IMR-90 (cell line): ENCODE measurements around the gene AHCTF1. TPM values are rescaled to one million over a fixed set of nuclear protein-coding genes. Genes with fewer than 3 reads are reported as not detected.

Experiments
- ATAC-seq: fragments of 200-7000 bp; cut with Tn5 transposase; 2 replicates; pipeline ENCODE4 v1.9.1; 2020; ENCODE audit warnings: low read depth, mild to moderate bottlenecking, moderate library complexity
- BruUV-seq: library from RNA; stranded (reverse); fragments of 400-500 nt; replicated peaks from 2 replicates; lab custom pipeline; 2021; lab: Mats Ljungman, UMichigan
- CTCF ChIA-PET: fragments of 300-600 bp; formaldehyde crosslinking; extraction: SDS; loops from one replicate; lab custom pipeline; 2021; ENCODE audit warnings: antibody characterized with exemption; lab: Yijun Ruan, JAX
- POLR2A ChIA-PET: fragments of 300-600 bp; sonication (Branson Sonifier 250); formaldehyde crosslinking; loops from one replicate; lab custom pipeline; 2022; ENCODE audit warnings: antibody characterized with exemption; ENCODE audit not compliant: unreplicated experiment; lab: Charles Lee
- DNase-seq: peaks from one replicate; pipeline ENCODE4 v3.0.0; 2013
- H2AFZ ChIP-seq: replicated peaks from 2 replicates; pipeline ENCODE3; 2013; ENCODE audit warnings: low read length, mild to moderate bottlenecking; ENCODE audit not compliant: poor library complexity
- H2AK5ac ChIP-seq: 2 replicates; pipeline ENCODE4 v1.6.1; 2013; ENCODE audit warnings: low read depth, low read length, inconsistent platforms
- H2AK9ac ChIP-seq: replicated peaks from 2 replicates; pipeline ENCODE3; 2013; ENCODE audit warnings: mild to moderate bottlenecking, low read depth, low read length, moderate library complexity; ENCODE audit not compliant: poor library complexity
- H2BK120ac ChIP-seq: 2 replicates; pipeline ENCODE4 v1.6.1; 2013; ENCODE audit warnings: low read depth, low read length, inconsistent platforms
- H2BK15ac ChIP-seq: 3 replicates; pipeline ENCODE4 v1.6.1; 2013; ENCODE audit warnings: low read depth, low read length, inconsistent platforms
- H2BK20ac ChIP-seq: 2 replicates; pipeline ENCODE4 v1.6.1; 2013; ENCODE audit warnings: low read depth, mild to moderate bottlenecking, inconsistent platforms, low read length, moderate library complexity
- H2BK5ac ChIP-seq: 2 replicates; pipeline ENCODE4 v1.6.1; 2013; ENCODE audit warnings: mild to moderate bottlenecking, low read depth, low read length, inconsistent platforms; ENCODE audit not compliant: poor library complexity, severe bottlenecking
- H3K14ac ChIP-seq: replicated peaks from 2 replicates; pipeline ENCODE4 v1.6.1; 2013; ENCODE audit warnings: low read depth, low read length, inconsistent platforms
- H3K18ac ChIP-seq: 2 replicates; pipeline ENCODE4 v1.6.1; 2013; ENCODE audit warnings: low read depth, low read length, control low read depth
- H3K23ac ChIP-seq: 2 replicates; pipeline ENCODE4 v1.6.1; 2013; ENCODE audit warnings: low read depth, low read length, inconsistent platforms
- H3K27ac ChIP-seq: 2 replicates; pipeline ENCODE4 v1.5.1; 2013; ENCODE audit warnings: mild to moderate bottlenecking, control low read depth, low read length; ENCODE audit not compliant: insufficient read depth
- H3K27me3 ChIP-seq: 2 replicates; pipeline ENCODE4 v1.6.1; 2013; ENCODE audit warnings: low read length; ENCODE audit not compliant: control insufficient read depth, insufficient read depth
- H3K36me3 ChIP-seq: 2 replicates; pipeline ENCODE4 v1.6.1; 2013; ENCODE audit warnings: low read length, mixed read lengths; ENCODE audit not compliant: control insufficient read depth, insufficient read depth
- H3K4ac ChIP-seq: 2 replicates; pipeline ENCODE4 v1.6.1; 2013; ENCODE audit warnings: low read depth, low read length, inconsistent platforms
- H3K4me1 ChIP-seq: 2 replicates; pipeline ENCODE4 v1.6.1; 2013; ENCODE audit warnings: low read length, mixed read lengths; ENCODE audit not compliant: control insufficient read depth, insufficient read depth
- H3K4me2 ChIP-seq: 2 replicates; pipeline ENCODE4 v1.6.1; 2013; ENCODE audit warnings: low read depth, mild to moderate bottlenecking, control low read depth, low read length, moderate library complexity
- H3K4me3 ChIP-seq: 2 replicates; pipeline ENCODE4 v1.5.1; 2013; ENCODE audit warnings: low read depth, mild to moderate bottlenecking, control low read depth, low read length, moderate library complexity; ENCODE audit not compliant: insufficient read depth
- H3K56ac ChIP-seq: 2 replicates; pipeline ENCODE4 v1.6.1; 2013; ENCODE audit warnings: low read length, inconsistent platforms; ENCODE audit not compliant: insufficient read depth; ENCODE audit errors: extremely low read depth
- H3K79me1 ChIP-seq, 2 experiments: 2 replicates each; pipeline ENCODE4 v1.6.1; 2013; ENCODE audit warnings: low read length in 2 of 2, inconsistent platforms in 1 of 2, low read depth in 1 of 2
- H3K9ac ChIP-seq: 2 replicates; pipeline ENCODE4 v1.6.1; 2013; ENCODE audit warnings: low read depth, low read length, control low read depth
- H3K9me1 ChIP-seq: 2 replicates; pipeline ENCODE4 v1.6.1; 2013; ENCODE audit warnings: low read length, inconsistent platforms; ENCODE audit not compliant: insufficient read depth
- H3K9me3 ChIP-seq: 2 replicates; pipeline ENCODE4 v1.6.1; 2013; ENCODE audit warnings: low read length; ENCODE audit not compliant: control insufficient read depth, insufficient read depth
- H4K20me1 ChIP-seq: 2 replicates; pipeline ENCODE4 v1.6.1; 2013; ENCODE audit warnings: low read length, inconsistent platforms; ENCODE audit not compliant: insufficient read depth
- H4K5ac ChIP-seq: 2 replicates; pipeline ENCODE4 v1.6.1; 2013; ENCODE audit warnings: mild to moderate bottlenecking, low read depth, low read length, control low read depth
- H4K8ac ChIP-seq, 2 experiments: 2 replicates each; pipeline ENCODE4 v1.6.1; 2013; ENCODE audit warnings: low read depth in 2 of 2, low read length in 2 of 2, control low read depth in 1 of 2, inconsistent platforms in 1 of 2
- H4K91ac ChIP-seq: 2 replicates; pipeline ENCODE4 v1.6.1; 2013; ENCODE audit warnings: low read depth, low read length, inconsistent platforms; ENCODE audit not compliant: insufficient read depth
- BHLHE40 ChIP-seq: fragments of 150-350 bp; IDR thresholded peaks from 2 replicates; pipeline ENCODE4 v1.6.1; 2016; ENCODE audit warnings: mild to moderate bottlenecking, low read depth, low read length
- CHD1 ChIP-seq: IDR thresholded peaks from 2 replicates; pipeline ENCODE4 v1.6.1; 2012; ENCODE audit warnings: low read depth, low read length, improper control_type of control experiment
- MAFK ChIP-seq: IDR thresholded peaks from 2 replicates; pipeline ENCODE4 v1.6.1; 2012; ENCODE audit warnings: low read depth, low read length, improper control_type of control experiment
- MXI1 ChIP-seq: IDR thresholded peaks from 2 replicates; pipeline ENCODE4 v1.6.1; 2012; ENCODE audit warnings: low read depth, mild to moderate bottlenecking, low read length, moderate library complexity, borderline replicate concordance
- NFE2L2 ChIP-seq: fragments of 150-350 bp; IDR thresholded peaks from 2 replicates; pipeline ENCODE4 v1.6.1; 2016; ENCODE audit warnings: low read depth, mild to moderate bottlenecking, low read length
- POLR2A ChIP-seq: IDR thresholded peaks from 2 replicates; pipeline ENCODE4 v1.6.1; 2012; ENCODE audit warnings: mild to moderate bottlenecking, low read depth, low read length
- RAD21 ChIP-seq: IDR thresholded peaks from 2 replicates; pipeline ENCODE4 v1.6.1; 2012; ENCODE audit warnings: low read length, improper control_type of control experiment
- RCOR1 ChIP-seq: IDR thresholded peaks from 2 replicates; pipeline ENCODE4 v1.6.1; 2012; ENCODE audit warnings: mild to moderate bottlenecking, low read length, improper control_type of control experiment; ENCODE audit not compliant: insufficient replicate concordance
- SMC3 ChIP-seq: fragments of 150-350 bp; IDR thresholded peaks from 2 replicates; pipeline ENCODE4 v1.6.1; 2016; ENCODE audit warnings: low read depth, mild to moderate bottlenecking, antibody characterized with exemption, low read length, moderate library complexity
- WGBS, 2 experiments: methylation state at CpG; one replicate each; pipeline versions ENCODE4 v1.1.5 to v1.1.7; 2013; ENCODE audit warnings: missing lambda C conversion rate in 2 of 2; ENCODE audit not compliant: insufficient read length in 1 of 2; ENCODE audit errors: extremely low coverage in 2 of 2; 5-methylcytosine and 5-hydroxymethylcytosine counted together
- dilution Hi-C: fragments of 300-500 bp; cut with HindIII; formaldehyde crosslinking; loops from one replicate; pipeline ENCODE4 v1.14.3; 2018; ENCODE audit warnings: low sequenced_read_pairs; ENCODE audit not compliant: unreplicated experiment
- in situ Hi-C: fragments of 300-500 bp; cut with MboI; formaldehyde crosslinking; loops from 3 replicates; pipeline ENCODE4 v1.14.3; 2019; ENCODE audit warnings: low sequenced_read_pairs, inconsistent platforms, mixed read lengths
- intact Hi-C: fragments of 100-400 bp; cut with micrococcal nuclease; formaldehyde crosslinking; loops from 2 replicates; pipeline ENCODE4 v1.10.0; 2022
- polyA plus RNA-seq, 3 experiments: library from polyadenylated mRNA; depleted of rRNA; stranded (reverse); fragments of >200 nt; gene quantifications; 2 replicates each; pipeline ENCODE4 v1.2.3, GENCODE V29; 2012; ENCODE audit warnings: low replicate concordance in 1 of 3
- total RNA-seq: library from RNA; depleted of rRNA; stranded (reverse); fragments of >200 nt; gene quantifications from 2 replicates; pipeline ENCODE4 v1.2.3, GENCODE V29; 2012
- TF ChIP-seq, protein P1 (sequence below): fragments of 150-350 bp; IDR thresholded peaks from 2 replicates; pipeline ENCODE4 v1.6.1; 2017; ENCODE audit warnings: mild to moderate bottlenecking, antibody characterized with exemption, low read length, low read depth

The AHCTF1 gene
- total and polyA plus RNA-seq, 2 of the 4 experiments (the other 2 are of a cell fraction): 8.9 to 29.0 TPM

DNA sequence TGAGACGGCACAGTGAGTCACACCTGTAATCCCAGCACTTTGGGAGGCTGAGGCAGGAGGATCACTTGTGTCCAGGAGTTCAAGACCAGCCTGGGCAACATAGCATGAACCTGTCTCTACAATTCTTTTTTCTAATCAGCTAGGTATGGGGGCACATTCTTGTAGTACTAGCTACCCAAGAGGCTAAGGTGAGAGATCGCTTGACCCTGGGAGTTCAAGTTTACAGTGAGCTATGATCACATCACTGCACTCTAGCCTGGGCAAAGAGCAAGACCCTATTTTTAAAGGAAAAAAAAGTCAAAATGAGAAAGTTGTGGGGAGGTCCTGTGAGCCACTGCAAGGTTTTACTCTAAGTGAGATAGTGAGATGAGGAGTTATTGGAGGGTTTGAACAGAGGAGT lies 34.8 kb upstream of the AHCTF1 start:
- H3K9ac ChIP-seq: no peak overlapping the region
- no peak overlapping the region for H3K4ac ChIP-seq
- H3K14ac ChIP-seq: no peak overlapping the region
- H2BK120ac ChIP-seq: no peak overlapping the region
- no peak overlapping the region for H4K8ac ChIP-seq
- no peak overlapping the region for H2BK15ac ChIP-seq
- no TSS peak for BruUV-seq
- H2BK5ac ChIP-seq: no peak overlapping the region
- no peak overlapping the region for H2BK20ac ChIP-seq
- intact Hi-C loops (no loop called here), dilution Hi-C loops (no loop called here), in situ Hi-C loops (no loop called here)
- no peaks in the 10 kb centered on the region for H4K20me1 ChIP-seq
- no peaks in the 10 kb centered on the region for H3K9me1 ChIP-seq
- no peak overlapping the region for H3K4me3 ChIP-seq
- H3K27me3 ChIP-seq: no peaks in the 10 kb centered on the region
- H3K36me3 ChIP-seq: no peaks in the 10 kb centered on the region
- ChIA-PET CTCF (no interaction called here), POLR2A (no interaction called here)
- H3K27ac ChIP-seq: no peak overlapping the region
- no peak overlapping the region for H2AK5ac ChIP-seq
- H2AFZ ChIP-seq: no peak overlapping the region
- H3K4me1 ChIP-seq: no peaks in the 10 kb centered on the region
- DNase-seq (no peak), ATAC-seq (no peak)
- no peak overlapping the region for H4K5ac ChIP-seq
- TF ChIP-seq CHD1: no peak
- TF ChIP-seq RAD21: no peak
- TF ChIP-seq NFE2L2: no peak
- TF ChIP-seq POLR2A: no peak
- TF ChIP-seq MXI1: no peak
- TF ChIP-seq SMC3: no peak
- TF ChIP-seq, protein P1, sequence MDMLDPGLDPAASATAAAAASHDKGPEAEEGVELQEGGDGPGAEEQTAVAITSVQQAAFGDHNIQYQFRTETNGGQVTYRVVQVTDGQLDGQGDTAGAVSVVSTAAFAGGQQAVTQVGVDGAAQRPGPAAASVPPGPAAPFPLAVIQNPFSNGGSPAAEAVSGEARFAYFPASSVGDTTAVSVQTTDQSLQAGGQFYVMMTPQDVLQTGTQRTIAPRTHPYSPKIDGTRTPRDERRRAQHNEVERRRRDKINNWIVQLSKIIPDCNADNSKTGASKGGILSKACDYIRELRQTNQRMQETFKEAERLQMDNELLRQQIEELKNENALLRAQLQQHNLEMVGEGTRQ: no peak
- no peak for TF ChIP-seq BHLHE40
- TF ChIP-seq MAFK: no peak
- no peak for TF ChIP-seq RCOR1
- no CpG with 5 or more reads among the region's 2 CpGs for WGBS, 2 experiments
- H3K18ac ChIP-seq: no peak overlapping the region
- no peak overlapping the region for H2AK9ac ChIP-seq
- H3K56ac ChIP-seq: no peak overlapping the region
- no peak overlapping the region for H3K23ac ChIP-seq
- no peak overlapping the region for H4K91ac ChIP-seq
- no peak overlapping the region for H3K4me2 ChIP-seq
- H3K9me3 ChIP-seq: peaks cover 11% of the 10 kb centered on the region; the same call in 1 of the 2 replicates
- no peaks in the 10 kb centered on the region for H3K79me1 ChIP-seq
